ENCODE measurements around the gene ZSWIM6.

Gene ZSWIM6

GRCh38 chr5:61331407-61332357 lies at the start of gene ZSWIM6:
ZSWIM6 (plus strand) TSS chr5:61332258; CDS start chr5:61332273, 15 bp downstream.
- in situ Hi-C loops (cut with HindIII; ENCODE audit: low sequenced_read_pairs): no loop called here

- in situ Hi-C loops (cut with HindIII; ENCODE audit: low sequenced_read_pairs): no loop called here
Measured at GRCh38 chr5:61283471-61283870, 48.6 kb upstream of the ZSWIM6 start.

GRCh38 chr5:61285531-61285930 lies 46.5 kb upstream of the ZSWIM6 start:
- in situ Hi-C loops (cut with HindIII; ENCODE audit: low sequenced_read_pairs): no loop called here

- in situ Hi-C loops (cut with HindIII; ENCODE audit: low sequenced_read_pairs): no loop called here
Measured at GRCh38 chr5:61286446-61287132, 45.5 kb upstream of the ZSWIM6 start.

- in situ Hi-C loops (cut with HindIII; ENCODE audit: low sequenced_read_pairs): no loop called here
Measured at GRCh38 chr5:61287474-61287873, 44.6 kb upstream of the ZSWIM6 start.

GRCh38 chr5:61289241-61289640 lies 42.8 kb upstream of the ZSWIM6 start:
- in situ Hi-C loops (cut with HindIII; ENCODE audit: low sequenced_read_pairs): no loop called here

GRCh38 chr5:61289669-61290306 lies 42.3 kb upstream of the ZSWIM6 start:
- in situ Hi-C loops (cut with HindIII; ENCODE audit: low sequenced_read_pairs): no loop called here

GRCh38 chr5:61290791-61291210 lies 41.3 kb upstream of the ZSWIM6 start:
- in situ Hi-C loops (cut with HindIII; ENCODE audit: low sequenced_read_pairs): no loop called here

GRCh38 chr5:61292062-61292657 lies 39.9 kb upstream of the ZSWIM6 start:
- in situ Hi-C loops (cut with HindIII; ENCODE audit: low sequenced_read_pairs): no loop called here

- in situ Hi-C loops (cut with HindIII; ENCODE audit: low sequenced_read_pairs): no loop called here
Measured at GRCh38 chr5:61293071-61293470, 39.0 kb upstream of the ZSWIM6 start.

GRCh38 chr5:61293873-61294272 lies 38.2 kb upstream of the ZSWIM6 start:
- in situ Hi-C loops (cut with HindIII; ENCODE audit: low sequenced_read_pairs): no loop called here

- in situ Hi-C loops (cut with HindIII; ENCODE audit: low sequenced_read_pairs): no loop called here
Measured at GRCh38 chr5:61295365-61295764, 36.7 kb upstream of the ZSWIM6 start.

GRCh38 chr5:61298066-61298465 lies 34.0 kb upstream of the ZSWIM6 start:
- in situ Hi-C loops (cut with HindIII; ENCODE audit: low sequenced_read_pairs): no loop called here

- in situ Hi-C loops (cut with HindIII; ENCODE audit: low sequenced_read_pairs): no loop called here
Measured at GRCh38 chr5:61298580-61298979, 33.5 kb upstream of the ZSWIM6 start.

GRCh38 chr5:61299261-61299681 lies 32.8 kb upstream of the ZSWIM6 start:
- in situ Hi-C loops (cut with HindIII; ENCODE audit: low sequenced_read_pairs): no loop called here

- in situ Hi-C loops (cut with HindIII; ENCODE audit: low sequenced_read_pairs): no loop called here
Measured at GRCh38 chr5:61301341-61302199, 30.5 kb upstream of the ZSWIM6 start.

GRCh38 chr5:61302200-61302563 lies 29.9 kb upstream of the ZSWIM6 start:
- in situ Hi-C loops (cut with HindIII; ENCODE audit: low sequenced_read_pairs): no loop called here

GRCh38 chr5:61303346-61303745 lies 28.7 kb upstream of the ZSWIM6 start:
- in situ Hi-C loops (cut with HindIII; ENCODE audit: low sequenced_read_pairs): no loop called here

GRCh38 chr5:61304590-61305381 lies 27.3 kb upstream of the ZSWIM6 start:
- in situ Hi-C loops (cut with HindIII; ENCODE audit: low sequenced_read_pairs): no loop called here
